Lower leg skin (tissue), 3 donors: Measurements from ENCODE around the gene CYREN.
"Not testable (repeated sequence)": the region's sequence is repeated elsewhere in the genome, so short reads cannot be mapped to it uniquely, and the experiment has no call there.

ENCODE experiments used
- CTCF ChIP-seq, 3 donors: fragments of 450-650 bp; IDR thresholded peaks; one replicate each; pipeline ENCODE4 v1.5.1; 2016; ENCODE audit warnings: antibody characterized with exemption in 3 of 3, mild to moderate bottlenecking in 3 of 3, moderate library complexity in 2 of 3
- POLR2A ChIP-seq, 2 donors: fragments of 450-650 bp; IDR thresholded peaks; one replicate each; pipeline ENCODE4 v1.6.1; 2016 to 2017; ENCODE audit warnings: antibody characterized with exemption in 2 of 2, mild to moderate bottlenecking in 1 of 2, moderate library complexity in 1 of 2

GRCh38 chr7:135124631-135125030 lies 45.9 kb downstream of the CYREN start:
- not testable (repeated sequence) for TF ChIP-seq CTCF, POLR2A (IDR thresholded peaks at IDR 0.05)
